Measurements from ENCODE around the gene HTN3.
"Not testable (repeated sequence)": the region's sequence is repeated elsewhere in the genome, so short reads cannot be mapped to it uniquely, and the experiment has no call there.

The HTN3 gene

DNA sequence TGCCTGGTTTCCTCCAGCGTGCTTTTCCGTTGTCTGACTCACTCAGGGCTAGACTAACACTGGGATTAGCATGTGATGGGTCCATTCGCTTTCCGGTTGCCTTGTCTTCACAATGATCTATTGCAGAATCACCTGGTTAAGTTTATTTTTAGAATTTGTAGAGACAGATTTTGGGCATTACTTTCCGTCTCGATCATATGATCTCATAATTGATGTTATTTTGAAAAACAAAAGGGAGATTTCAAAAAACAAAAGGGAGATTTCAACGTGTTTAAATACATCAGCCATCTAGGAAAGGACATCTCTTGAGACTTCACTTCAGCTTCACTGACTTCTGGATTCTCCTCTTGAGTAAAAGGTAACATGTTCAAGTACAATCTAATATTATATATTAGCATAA is at the start of gene HTN3:
Gene HTN3, plus strand, starts transcription at position 301 of the 400 bp plus-strand sequence. CDS start 2,282 bp downstream, outside the sequence.
- not testable (repeated sequence) for DNase-seq

DNA sequence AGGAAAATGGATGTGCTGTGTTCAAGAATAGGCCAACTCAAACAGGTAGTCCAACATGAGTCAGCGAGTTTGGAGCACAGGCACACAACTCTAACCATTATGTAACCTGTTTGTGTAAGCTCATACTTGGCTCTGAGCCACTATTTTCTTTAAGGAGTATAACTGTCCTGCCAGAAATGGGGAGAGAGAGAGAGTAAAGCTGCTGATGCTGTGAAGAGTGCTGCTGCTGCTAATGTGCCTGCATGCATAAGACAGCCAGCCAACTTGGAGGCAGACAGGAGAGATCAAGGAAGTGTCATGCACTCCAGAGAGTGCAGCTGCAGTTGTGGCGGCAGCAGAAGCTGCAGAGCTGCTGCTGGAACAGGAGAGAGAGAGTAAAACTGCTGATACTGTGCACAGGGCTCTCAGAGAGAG is 44.2 kb upstream of the HTN3 start:
- DNase-seq: peak; percentile 67

- no peak for DNase-seq
Observed at GRCh38 chr4:69986663-69987062, 41.6 kb upstream of the HTN3 start.

- no peak for DNase-seq
Observed at GRCh38 chr4:69991016-69991415, 37.2 kb upstream of the HTN3 start.

- DNase-seq: no peak
Observed at GRCh38 chr4:69994782-69995181, 33.5 kb upstream of the HTN3 start.

DNA sequence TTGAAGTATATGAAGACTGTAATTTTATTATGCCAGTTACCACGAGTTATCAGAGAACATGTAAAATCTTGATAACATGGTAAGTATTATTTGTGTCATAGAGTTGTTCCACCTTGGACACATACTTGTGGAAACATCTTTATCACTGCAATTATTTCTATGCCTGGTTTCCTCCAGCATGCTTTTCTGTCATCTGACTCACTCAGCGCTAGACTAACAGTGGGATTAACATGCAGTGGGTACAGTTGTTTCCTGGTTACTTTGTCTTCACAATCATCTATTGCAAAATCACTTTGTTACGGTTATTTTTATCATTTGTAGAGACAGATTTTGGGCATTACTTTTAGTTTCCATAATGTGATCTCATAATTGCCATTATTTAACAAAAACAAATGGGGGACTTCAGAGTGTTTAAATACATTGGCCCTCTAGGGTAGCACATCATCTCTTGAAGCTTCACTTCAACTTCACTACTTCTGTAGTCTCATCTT is 32.7 kb upstream of the HTN3 start, which contains the start of gene STATH:
Gene STATH, plus strand, starts transcription at position 441 of the 491 bp plus-strand sequence. CDS start 2,472 bp downstream, outside the sequence.
- DNase-seq: no peak

GRCh38 chr4:69999420-69999819 is 28.8 kb upstream of the HTN3 start:
- DNase-seq: no peak

GRCh38 chr4:70000711-70001110 is 27.5 kb upstream of the HTN3 start:
- DNase-seq: no peak

DNA sequence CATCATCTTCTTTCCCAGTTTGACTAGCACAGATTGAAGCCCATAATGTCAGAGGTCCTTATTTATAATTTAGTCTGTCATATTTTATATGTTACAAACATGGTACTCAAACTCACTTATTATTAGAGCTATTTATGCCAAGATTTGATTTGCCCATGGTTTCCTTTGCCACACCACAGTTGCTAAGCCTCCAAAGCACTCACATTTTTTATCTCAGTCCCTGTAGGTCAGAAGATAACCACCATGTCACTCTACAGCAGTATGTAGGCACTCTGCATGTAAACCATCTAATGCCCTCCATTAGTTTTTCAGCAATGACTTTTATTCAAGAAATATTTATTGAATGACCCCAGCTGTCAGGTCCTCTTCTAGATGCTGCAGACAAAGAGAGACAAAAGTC is 25.8 kb upstream of the HTN3 start:
- no peak for DNase-seq

DNA sequence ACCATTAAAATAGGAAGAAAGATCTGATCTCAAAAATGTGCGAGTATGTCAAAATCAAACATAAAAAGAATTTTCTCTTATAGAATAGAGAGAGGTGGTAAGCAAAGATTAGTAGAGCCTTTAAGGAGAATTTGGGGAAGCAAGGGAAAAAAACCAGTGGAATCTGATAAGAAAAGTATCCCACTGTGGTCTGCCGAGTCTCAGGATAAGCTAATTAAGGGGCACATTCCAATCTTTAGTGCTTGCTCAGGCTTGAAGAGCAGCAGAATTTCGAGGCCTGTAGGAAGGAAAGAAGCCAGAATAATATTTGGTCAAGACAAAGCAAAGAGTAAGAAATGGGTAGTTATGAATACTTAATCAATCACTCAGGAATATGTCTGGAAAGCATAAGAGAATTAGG is 19.5 kb upstream of the HTN3 start:
- no peak for DNase-seq

DNA sequence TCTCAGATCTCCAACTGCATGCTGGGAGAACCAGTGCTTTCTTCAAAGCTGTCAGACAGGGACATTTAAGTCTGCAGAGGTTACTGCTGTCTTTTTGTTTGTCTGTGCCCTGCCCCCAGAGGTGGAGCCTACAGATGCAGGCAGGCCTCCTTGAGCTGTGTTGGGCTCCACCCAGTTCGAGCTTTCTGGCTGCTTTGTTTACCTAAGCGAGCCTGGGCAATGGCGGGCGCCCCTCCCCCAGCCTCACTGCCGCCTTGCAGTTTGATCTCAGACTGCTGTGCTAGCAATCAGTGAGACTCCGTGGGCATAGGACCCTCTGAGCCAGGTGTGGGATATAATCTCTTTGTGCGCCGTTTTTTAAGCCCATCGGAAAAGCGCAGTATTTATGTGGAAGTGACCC is 9.3 kb upstream of the HTN3 start:
- not testable (repeated sequence) for DNase-seq

DNA sequence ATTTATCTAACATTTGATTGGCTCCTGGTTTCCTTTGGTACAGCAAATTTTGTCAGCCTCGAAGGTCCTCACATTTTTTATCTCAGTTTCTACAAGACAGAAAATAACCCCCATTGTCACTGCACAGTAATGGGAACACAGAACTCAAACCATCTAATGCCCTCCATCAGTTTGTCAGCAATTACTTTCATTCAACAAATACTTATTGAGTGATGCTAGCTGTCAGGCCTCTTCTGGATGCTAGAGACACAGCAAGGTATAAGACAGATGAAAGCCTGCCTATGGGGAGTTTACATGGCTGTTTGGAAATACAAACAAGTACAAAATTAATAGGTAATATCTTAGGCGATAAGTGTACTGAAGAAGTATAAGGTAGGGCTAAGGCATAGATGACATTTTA is 5.0 kb upstream of the HTN3 start:
- DNase-seq: no peak

GRCh38 chr4:70027011-70027410 is 1.2 kb upstream of the HTN3 start:
- DNase-seq: no peak

DNA sequence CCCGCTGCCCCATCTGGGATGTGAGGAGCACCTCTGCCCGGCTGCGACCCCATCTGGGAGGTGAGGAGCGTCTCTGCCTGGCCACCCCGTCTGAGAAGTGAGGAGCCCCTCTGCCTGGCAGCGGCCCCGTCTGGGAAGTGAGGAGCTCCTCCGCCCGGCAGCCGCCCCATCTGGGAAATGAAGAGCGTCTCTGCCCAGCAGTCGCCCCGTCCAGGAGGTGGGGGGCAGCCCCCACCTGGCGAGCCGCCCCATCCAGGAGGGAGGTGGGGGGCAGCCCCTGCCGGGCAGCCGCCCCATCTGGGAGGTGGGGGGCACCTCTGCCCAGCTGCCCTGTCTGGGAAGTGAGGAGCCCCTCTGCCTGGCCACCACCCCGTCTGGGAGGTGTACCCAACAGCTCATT is 9.3 kb downstream of the HTN3 start:
- DNase-seq: not testable (repeated sequence)

DNA sequence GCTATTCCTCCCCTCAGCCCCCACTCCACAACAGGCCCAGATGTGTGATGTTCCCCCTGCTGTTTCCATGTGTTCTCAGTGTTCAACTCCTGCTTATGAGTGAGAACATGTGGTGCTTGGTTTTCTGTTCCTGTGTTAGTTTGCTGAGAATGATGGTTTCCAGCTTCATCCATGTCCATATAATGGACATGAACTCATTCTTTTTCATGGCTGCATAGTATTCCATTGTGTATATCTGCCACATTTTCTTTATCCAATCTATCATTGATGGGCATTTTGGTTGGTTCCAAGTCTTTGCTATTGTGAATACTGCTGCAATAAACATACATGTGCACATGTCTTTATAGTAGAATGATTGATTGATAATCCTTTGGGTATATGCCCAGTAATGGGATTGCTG is 11.7 kb downstream of the HTN3 start:
- DNase-seq: not testable (repeated sequence)

GRCh38 chr4:70041652-70042286 is 13.5 kb downstream of the HTN3 start:
- DNase-seq: no peak

GRCh38 chr4:70050138-70050537 is 21.9 kb downstream of the HTN3 start, which contains the start of gene HTN1:
HTN1 (plus strand) TSS chr4:70050438; CDS start chr4:70053077, 2,639 bp downstream.
- DNase-seq: not testable (repeated sequence)

- DNase-seq: not testable (repeated sequence)
Observed at GRCh38 chr4:70056534-70056933, 28.3 kb downstream of the HTN3 start.

DNA sequence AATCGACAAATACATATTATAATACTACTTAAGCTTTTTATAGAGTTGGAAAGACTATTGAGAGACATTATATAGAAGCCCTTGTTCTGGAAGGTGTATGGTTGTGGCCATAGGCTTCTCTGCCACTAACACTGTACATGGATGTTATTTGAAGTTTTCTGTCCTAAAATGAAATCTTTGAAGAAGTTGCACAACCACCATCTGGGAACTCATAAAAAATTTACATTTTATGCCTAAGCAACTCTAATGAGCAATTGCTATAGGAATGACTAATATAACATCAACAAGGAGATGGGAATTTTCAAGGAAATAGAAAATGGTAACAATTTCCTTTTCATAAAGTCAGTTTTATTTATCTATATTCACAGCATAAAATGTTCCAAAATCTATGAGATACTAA is 29.4 kb downstream of the HTN3 start:
- no peak for DNase-seq

GRCh38 chr4:70059149-70059548 is 30.9 kb downstream of the HTN3 start:
- no peak for DNase-seq

GRCh38 chr4:70062000-70062399 is 33.7 kb downstream of the HTN3 start:
- no peak for DNase-seq

DNA sequence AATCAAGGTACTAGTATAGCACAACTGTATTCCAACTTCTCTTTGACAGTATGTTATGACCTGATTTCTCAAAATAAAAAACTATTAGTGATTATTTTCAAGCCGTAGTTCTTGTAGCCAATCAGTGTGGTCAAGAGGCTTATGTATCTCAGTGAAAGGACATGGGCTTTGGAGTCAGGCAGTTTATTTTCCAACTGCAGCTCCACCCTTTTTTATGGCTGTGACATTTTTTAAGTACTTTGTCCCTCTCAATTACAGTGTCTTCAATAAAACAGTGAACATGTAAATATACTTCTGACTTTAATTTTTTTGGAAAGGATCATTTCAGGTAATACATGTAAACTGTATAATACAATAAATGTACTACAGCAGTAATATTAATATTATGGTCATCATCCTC is 51.9 kb downstream of the HTN3 start:
- DNase-seq: no peak

Data from right hindlimb (tissue), 1 donor.